Smooth muscle cell (in vitro differentiated cells): ENCODE data around the gene DNAH3. TPM values are rescaled to one million over a fixed set of nuclear protein-coding genes. Genes with fewer than 3 reads are reported as not detected.

ENCODE experiments used
- DNase-seq: peaks from one replicate; lab custom pipeline; 2025; ENCODE audit not compliant: unreplicated experiment; lab: John Stamatoyannopoulos, UW
- H2AFZ ChIP-seq: fragments of 200-600 bp; sonication (generic); 2 replicates; pipeline ENCODE4 v1.6.0; 2016; ENCODE audit warnings: antibody characterized with exemption, low read depth, mild to moderate bottlenecking
- H3F3A ChIP-seq: fragments of 200-600 bp; sonication (generic); 2 replicates; pipeline ENCODE4 v1.6.0; 2017; ENCODE audit warnings: antibody characterized with exemption, low read depth
- H3K27ac ChIP-seq: fragments of 200-600 bp; sonication (generic); 2 replicates; pipeline ENCODE4 v1.5.1; 2016; ENCODE audit warnings: low read depth, mild to moderate bottlenecking
- H3K27me3 ChIP-seq: fragments of 200-600 bp; sonication (generic); 2 replicates; pipeline ENCODE4 v1.6.1; 2016; ENCODE audit warnings: low read depth, mild to moderate bottlenecking
- H3K36me3 ChIP-seq: fragments of 200-600 bp; sonication (generic); 2 replicates; pipeline ENCODE4 v1.5.1; 2016; ENCODE audit warnings: low read depth
- H3K4me1 ChIP-seq: fragments of 200-600 bp; sonication (generic); 2 replicates; pipeline ENCODE4 v1.5.1; 2016; ENCODE audit warnings: low read depth
- H3K4me2 ChIP-seq: fragments of 200-600 bp; sonication (generic); 2 replicates; pipeline ENCODE4 v1.6.0; 2016; ENCODE audit warnings: mild to moderate bottlenecking
- H3K4me3 ChIP-seq: fragments of 200-600 bp; sonication (generic); 2 replicates; pipeline ENCODE4 v1.5.1; 2016; ENCODE audit warnings: mild to moderate bottlenecking
- H3K79me2 ChIP-seq: fragments of 200-600 bp; sonication (generic); 2 replicates; pipeline ENCODE4 v1.6.0; 2016; ENCODE audit warnings: low read depth, mild to moderate bottlenecking
- H3K9ac ChIP-seq: fragments of 200-600 bp; sonication (generic); 2 replicates; pipeline ENCODE4 v1.6.0; 2016; ENCODE audit warnings: low read depth
- H3K9me3 ChIP-seq: fragments of 200-600 bp; sonication (generic); replicated peaks from 2 replicates; pipeline ENCODE4 v1.5.1; 2016; ENCODE audit warnings: low read depth
- H4K20me1 ChIP-seq: fragments of 200-600 bp; sonication (generic); 2 replicates; pipeline ENCODE4 v1.6.0; 2016; ENCODE audit warnings: low read depth
- CTCF ChIP-seq: fragments of 200-600 bp; sonication (generic); IDR thresholded peaks from 2 replicates; pipeline ENCODE4 v1.5.1; 2017; ENCODE audit warnings: borderline replicate concordance, mild to moderate bottlenecking, antibody characterized with exemption; ENCODE audit not compliant: insufficient read depth, poor library complexity, severe bottlenecking
- WGBS: methylation state at CpG from one replicate; pipeline ENCODE4 v1.1.7; 2016; ENCODE audit warnings: low lambda C conversion rate; 5-methylcytosine and 5-hydroxymethylcytosine counted together
- polyA plus RNA-seq: library from polyadenylated mRNA; unstranded; fragments of >200 nt; fragmentation: Nextera tagmentation; extraction: Ambion mirVana; gene quantifications from 2 replicates; pipeline ENCODE4 v1.2.1, GENCODE V29; 2016
- total RNA-seq: library from RNA; depleted of rRNA; stranded (reverse); fragments of >200 nt; gene quantifications from 2 replicates; pipeline ENCODE4 v1.2.3, GENCODE V29; 2014

DNAH3 gene
- total and polyA plus RNA-seq, 2 experiments from 2014 or later: not detected

- no peak overlapping the region for H3K27ac ChIP-seq
- H3K79me2 ChIP-seq: no peaks in the 10 kb centered on the region
- H3K4me2 ChIP-seq: no peak overlapping the region
- H3F3A ChIP-seq: peaks cover 4% of the 10 kb centered on the region
- H3K9me3 ChIP-seq: no peaks in the 10 kb centered on the region
- no peaks in the 10 kb centered on the region for H4K20me1 ChIP-seq
- no peak overlapping the region for H3K4me3 ChIP-seq
- DNase-seq: no peak
- 95% methylated on average over 5 of the region's 5 CpGs for WGBS
- H3K36me3 ChIP-seq: no peaks in the 10 kb centered on the region
- H3K27me3 ChIP-seq: no peaks in the 10 kb centered on the region
- H3K9ac ChIP-seq: no peak overlapping the region
- H2AFZ ChIP-seq: no peak overlapping the region
- no peak for TF ChIP-seq CTCF
- no peaks in the 10 kb centered on the region for H3K4me1 ChIP-seq
These were observed 221.8 kb downstream of the DNAH3 start for GRCh38 chr16:20928774-20929411.

- no peak for DNase-seq
- H4K20me1 ChIP-seq: no peaks in the 10 kb centered on the region
- H2AFZ ChIP-seq: no peak overlapping the region
- no peaks in the 10 kb centered on the region for H3K27me3 ChIP-seq
- no peaks in the 10 kb centered on the region for H3K9me3 ChIP-seq
- no peak overlapping the region for H3K27ac ChIP-seq
- H3K79me2 ChIP-seq: no peaks in the 10 kb centered on the region
- no peak overlapping the region for H3K4me2 ChIP-seq
- no peaks in the 10 kb centered on the region for H3K4me1 ChIP-seq
- WGBS: 95% methylated on average over 1 of the region's 1 CpG
- no peak for TF ChIP-seq CTCF
- H3K9ac ChIP-seq: no peak overlapping the region
- no peak overlapping the region for H3K4me3 ChIP-seq
- peaks cover 4% of the 10 kb centered on the region for H3F3A ChIP-seq
- no peaks in the 10 kb centered on the region for H3K36me3 ChIP-seq
These were observed 224.9 kb downstream of the DNAH3 start for GRCh38 chr16:20925751-20926150.

GRCh38 chr16:20923876-20924275, 226.8 kb downstream of the DNAH3 start:
- H3K9ac ChIP-seq: no peak overlapping the region
- no peak for TF ChIP-seq CTCF
- DNase-seq: no peak
- no peak overlapping the region for H3K4me2 ChIP-seq
- WGBS: 97% methylated on average over 3 of the region's 3 CpGs
- no peaks in the 10 kb centered on the region for H3K79me2 ChIP-seq
- peaks cover 4% of the 10 kb centered on the region for H3K4me1 ChIP-seq
- H3K4me3 ChIP-seq: no peak overlapping the region
- H4K20me1 ChIP-seq: no peaks in the 10 kb centered on the region
- H3K27me3 ChIP-seq: no peaks in the 10 kb centered on the region
- H3K9me3 ChIP-seq: no peaks in the 10 kb centered on the region
- no peaks in the 10 kb centered on the region for H3K36me3 ChIP-seq
- H2AFZ ChIP-seq: no peak overlapping the region
- no peaks in the 10 kb centered on the region for H3F3A ChIP-seq
- no peak overlapping the region for H3K27ac ChIP-seq

GRCh38 chr16:20920799-20921198, 229.8 kb downstream of the DNAH3 start:
- H3K36me3 ChIP-seq: no peaks in the 10 kb centered on the region
- TF ChIP-seq CTCF: no peak
- no peak overlapping the region for H3K4me2 ChIP-seq
- no peak overlapping the region for H3K9ac ChIP-seq
- 100% methylated on average over 2 of the region's 2 CpGs for WGBS
- H3K79me2 ChIP-seq: no peaks in the 10 kb centered on the region
- peaks cover 10% of the 10 kb centered on the region for H3K4me1 ChIP-seq
- no peak overlapping the region for H3K27ac ChIP-seq
- no peaks in the 10 kb centered on the region for H3F3A ChIP-seq
- no peak for DNase-seq
- H4K20me1 ChIP-seq: no peaks in the 10 kb centered on the region
- H3K27me3 ChIP-seq: no peaks in the 10 kb centered on the region
- H3K9me3 ChIP-seq: no peaks in the 10 kb centered on the region
- H3K4me3 ChIP-seq: no peak overlapping the region
- H2AFZ ChIP-seq: no peak overlapping the region
